GM19025 (cell line): Measurements from ENCODE around the gene OR52B2.

Source experiments
- ATAC-seq: cut with Tn5 transposase; IDR thresholded peaks from one replicate; pipeline ENCODE4 v1.9.1; 2021; ENCODE audit warnings: mild to moderate bottlenecking, low read depth, moderate library complexity; ENCODE audit not compliant: unreplicated experiment

Gene OR52B2

DNA sequence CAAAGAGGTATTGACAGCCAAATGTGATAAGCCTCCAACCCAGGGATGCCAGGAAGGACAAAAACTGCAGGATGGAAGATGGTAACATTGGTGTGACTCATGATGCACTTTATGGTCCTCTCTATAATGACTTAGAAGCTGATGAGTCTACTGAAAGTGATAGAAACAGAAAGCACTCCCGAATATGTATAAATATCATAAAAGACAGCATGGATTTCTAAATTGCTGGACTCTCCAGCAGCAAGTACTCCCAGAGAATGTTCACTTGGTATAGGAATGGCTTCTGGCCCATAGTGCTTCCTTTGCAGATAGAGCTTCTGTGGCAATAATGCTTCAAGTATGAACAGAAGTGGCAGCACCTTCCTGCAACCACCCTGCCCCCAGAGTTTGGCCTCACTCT lies at the start of gene OR52B2:
TSS of gene OR52B2 (minus strand) at position 101 of the 400 bp plus-strand sequence. CDS start at position 101, 0 bp downstream.
- ATAC-seq = no peak

DNA sequence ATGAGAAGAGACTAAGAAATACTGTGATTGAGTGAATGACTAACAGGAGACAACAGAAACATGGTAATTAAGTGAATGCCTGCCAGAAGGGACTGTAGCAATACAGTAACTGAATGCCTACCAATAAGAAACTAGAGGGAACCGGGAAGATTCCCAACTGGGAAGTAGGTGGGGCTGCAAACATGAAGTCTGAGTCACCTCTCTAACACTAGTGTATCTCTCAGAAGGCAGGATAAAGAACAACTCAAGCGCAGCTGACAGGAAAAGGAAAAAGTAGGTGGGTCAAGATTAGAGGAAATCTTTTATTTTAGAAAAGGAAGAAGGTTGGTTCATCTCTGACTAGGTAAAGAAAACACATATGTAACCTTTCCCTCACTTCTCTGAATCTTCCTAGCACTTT lies 49.2 kb upstream of the OR52B2 start:
- no peak for ATAC-seq

DNA sequence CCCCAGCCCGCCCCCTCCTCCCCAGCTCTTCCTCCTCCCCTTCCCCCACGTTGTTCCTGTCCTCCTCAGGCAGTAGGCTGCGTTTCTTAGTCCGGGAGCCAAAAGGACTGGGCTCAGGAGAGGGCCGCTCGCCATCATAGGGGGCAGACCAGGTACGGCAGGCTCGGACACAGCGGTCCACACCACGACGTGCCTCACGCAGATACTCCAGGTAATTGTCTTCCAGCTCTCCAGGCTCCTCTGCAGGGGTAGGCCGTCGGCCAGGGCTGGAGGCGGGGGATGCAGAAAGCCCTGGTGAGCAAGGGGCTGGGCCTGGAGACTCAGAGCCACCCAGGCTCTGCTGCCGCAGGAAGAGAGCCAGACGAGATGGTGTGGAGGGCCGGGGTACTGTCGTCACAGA lies 47.6 kb upstream of the OR52B2 start:
- no peak for ATAC-seq

GRCh38 chr11:6216501-6216900 lies 46.4 kb upstream of the OR52B2 start:
- ATAC-seq = no peak

DNA sequence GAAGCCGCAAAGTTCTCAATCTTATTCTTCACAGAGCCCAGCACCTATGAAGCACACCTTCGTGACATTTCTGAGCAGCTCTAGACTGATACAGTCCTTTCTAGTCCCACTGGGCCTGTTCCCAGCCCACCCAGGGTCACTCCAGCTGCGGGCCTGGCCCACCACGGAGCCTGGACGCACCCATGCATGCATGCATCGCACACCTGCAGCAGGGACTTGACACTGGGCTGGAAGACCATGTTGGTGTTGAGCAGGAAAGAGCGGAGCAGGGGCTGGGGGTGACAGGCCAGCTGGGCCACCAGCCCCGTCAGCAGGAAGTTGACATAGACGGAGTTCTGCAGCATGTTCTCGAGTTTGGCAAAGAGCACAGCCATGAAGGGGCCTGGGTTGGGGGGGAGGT lies 44.4 kb upstream of the OR52B2 start:
- ATAC-seq = no peak

- no peak for ATAC-seq
Measured at GRCh38 chr11:6210274-6210955, 40.3 kb upstream of the OR52B2 start.

DNA sequence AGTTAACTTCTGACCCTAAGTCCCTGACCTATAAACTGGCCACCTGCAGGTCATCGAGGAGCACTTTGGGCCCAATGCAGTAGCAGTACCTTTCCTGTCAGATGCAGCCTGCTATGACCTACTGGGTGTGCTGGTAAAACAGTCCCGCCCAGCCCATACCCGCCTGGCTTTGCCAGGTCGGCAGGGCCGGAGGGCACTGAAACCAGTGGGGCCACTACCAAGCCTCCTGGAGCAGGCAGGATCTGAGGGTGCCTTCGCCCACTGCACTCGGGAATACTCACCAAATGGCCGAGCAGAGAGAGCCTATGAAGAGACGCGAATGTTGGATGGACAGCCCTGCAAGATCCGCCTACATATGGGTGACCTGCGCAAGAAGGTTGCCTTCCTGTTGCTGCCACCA lies 39.7 kb upstream of the OR52B2 start:
- no peak for ATAC-seq

DNA sequence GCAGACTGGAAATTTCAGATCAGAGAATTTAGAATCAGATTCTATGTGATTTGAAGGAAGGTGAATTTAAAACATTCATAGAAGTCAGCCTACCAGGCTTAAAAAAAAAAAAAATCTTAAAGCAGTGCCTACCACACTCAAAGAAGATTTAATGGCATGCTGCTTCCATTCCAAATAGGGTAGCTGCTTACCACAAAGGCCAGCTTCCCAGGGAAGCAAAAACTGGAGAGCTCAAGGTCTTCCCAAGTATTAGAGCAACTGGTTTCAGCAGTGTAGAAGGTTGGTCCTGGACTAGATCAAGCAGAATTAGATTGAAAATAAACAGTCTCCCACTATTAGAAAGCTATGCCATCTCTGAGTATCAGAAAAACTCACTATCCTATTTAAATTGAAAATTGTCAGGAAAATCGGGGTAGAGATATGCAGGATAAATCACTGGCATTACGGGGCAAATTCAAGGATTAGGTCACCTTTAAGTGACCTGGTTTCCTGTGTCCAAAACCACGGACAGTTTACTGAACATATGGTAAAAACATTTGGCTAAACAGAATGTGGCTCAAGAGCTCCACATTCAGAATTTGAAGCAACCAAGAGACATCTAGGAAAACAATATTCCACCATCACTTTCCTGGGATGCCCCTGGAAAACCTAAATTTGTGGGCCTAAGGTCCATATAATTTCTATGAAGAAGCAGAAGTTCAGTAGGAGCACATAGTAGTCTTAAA lies 36.5 kb upstream of the OR52B2 start:
- ATAC-seq = no peak

DNA sequence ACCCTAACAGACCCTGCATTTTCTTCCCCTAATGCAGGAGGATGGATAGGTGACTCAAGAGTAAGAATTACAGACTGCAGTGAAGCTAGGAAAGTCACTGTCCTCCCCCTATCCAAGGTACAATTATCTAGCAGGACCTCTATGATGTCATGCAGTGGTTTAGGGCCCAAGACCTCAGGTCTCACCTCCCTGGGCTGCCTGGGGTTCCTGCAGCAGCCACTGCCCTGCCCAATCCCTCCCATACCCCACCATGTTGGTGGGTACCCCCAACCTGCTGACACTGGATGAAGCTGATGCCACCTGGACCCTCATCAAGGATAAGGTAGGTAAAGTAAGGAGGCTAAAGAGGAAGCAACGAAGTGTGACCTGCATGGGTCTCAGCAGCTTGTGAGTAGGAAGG lies 35.2 kb upstream of the OR52B2 start, which contains the start of gene C11orf42:
TSS of gene C11orf42 (plus strand) at position 192 of the 400 bp plus-strand sequence. CDS start at position 251, 59 bp downstream.
- ATAC-seq = no peak

- ATAC-seq = no peak
Measured at GRCh38 chr11:6204706-6205105, 34.6 kb upstream of the OR52B2 start.

GRCh38 chr11:6203327-6203726 lies 33.2 kb upstream of the OR52B2 start:
- ATAC-seq = peak; percentile 68

- ATAC-seq = no peak
Measured at GRCh38 chr11:6202041-6202440, 31.9 kb upstream of the OR52B2 start.

- no peak for ATAC-seq
Measured at GRCh38 chr11:6201481-6201880, 31.4 kb upstream of the OR52B2 start.

- no peak for ATAC-seq
Measured at GRCh38 chr11:6200975-6201374, 30.8 kb upstream of the OR52B2 start.

- no peak for ATAC-seq
Measured at GRCh38 chr11:6199174-6199810, 29.2 kb upstream of the OR52B2 start, which contains the start of gene OR52W1. Gene OR52W1 (plus strand): TSS chr11:6199224. CDS start chr11:6199224, 0 bp downstream.

DNA sequence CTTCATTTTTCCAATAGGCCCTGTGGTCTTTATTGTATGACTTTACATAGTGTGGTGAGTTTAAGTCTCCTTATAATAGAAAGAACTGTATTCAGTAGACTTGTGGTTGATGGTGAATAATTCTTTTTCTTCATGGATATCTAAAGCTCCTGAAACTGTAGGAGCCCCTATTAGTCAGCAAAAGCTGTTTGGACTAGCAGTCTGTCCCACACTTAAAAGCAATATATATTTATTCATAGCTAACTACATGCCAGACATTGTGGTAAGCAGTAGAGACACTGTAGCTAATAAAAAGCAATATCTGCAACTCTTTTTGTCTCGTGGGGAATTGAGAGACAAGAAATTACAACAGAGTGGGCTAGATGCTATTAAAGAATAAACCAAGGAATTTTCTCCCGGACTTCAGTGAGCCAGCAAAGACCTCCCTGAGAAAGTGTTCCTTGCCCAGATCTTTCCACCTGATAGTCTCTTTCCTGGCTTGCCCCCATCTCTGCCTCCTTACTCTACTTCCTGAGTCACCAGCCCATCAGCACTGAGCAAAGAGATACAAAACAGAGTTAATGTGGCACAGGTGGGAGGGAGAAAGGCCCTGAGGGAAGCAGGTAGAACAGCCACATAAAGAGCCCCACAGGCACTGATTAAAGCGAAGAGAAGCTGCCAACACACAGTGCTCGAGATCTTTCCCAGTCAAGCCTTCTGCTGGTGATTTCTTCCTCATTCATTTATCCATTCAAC lies 27.5 kb upstream of the OR52B2 start:
- no peak for ATAC-seq

GRCh38 chr11:6196396-6196795 lies 26.3 kb upstream of the OR52B2 start:
- peak; percentile 59 for ATAC-seq

- ATAC-seq = no peak
Measured at GRCh38 chr11:6194065-6194581, 24.0 kb upstream of the OR52B2 start.

DNA sequence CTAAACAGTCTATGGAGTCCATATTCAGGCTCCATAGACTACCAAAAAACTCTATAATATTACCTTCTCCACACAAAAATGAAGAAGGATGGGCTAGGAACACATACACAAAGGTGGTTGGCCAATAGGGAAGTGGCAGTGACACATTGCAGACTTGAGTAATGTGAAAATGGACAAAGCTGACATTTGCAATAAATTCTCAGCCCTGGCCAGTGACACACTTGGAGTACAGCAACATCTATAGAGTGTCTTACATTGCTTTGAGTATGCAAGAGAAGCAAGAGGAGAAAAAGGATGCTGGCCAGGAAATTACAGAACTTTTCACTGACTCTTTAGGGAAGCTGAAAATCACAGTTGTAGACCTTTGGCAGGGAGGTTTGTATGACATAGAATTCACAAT lies 21.6 kb upstream of the OR52B2 start:
- no peak for ATAC-seq

GRCh38 chr11:6175440-6175839 lies 5.3 kb upstream of the OR52B2 start:
- no peak for ATAC-seq
